NCI-H1436 (cell line): ENCODE results near the gene HACE1.

Source experiments
- DNase-seq: peaks from one replicate; lab custom pipeline; 2025; lab: John Stamatoyannopoulos, UW

The HACE1 gene

DNA sequence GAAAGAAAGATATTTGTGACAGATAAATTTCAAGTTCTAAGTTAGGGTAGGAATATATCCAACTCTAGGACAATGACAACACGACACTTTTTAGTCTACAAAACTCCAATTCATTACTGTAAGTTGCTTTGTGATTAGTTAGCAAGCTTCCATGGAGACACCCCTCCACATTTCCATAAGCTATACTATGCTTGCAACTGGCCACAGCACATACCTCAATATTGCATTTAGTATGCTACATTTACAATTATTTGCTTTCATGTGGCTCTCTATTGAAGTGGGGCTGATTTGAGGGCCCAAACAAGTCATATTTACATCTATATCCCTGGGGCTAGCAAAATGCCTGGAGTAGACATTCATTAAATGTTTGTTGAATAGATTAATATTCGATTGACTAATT, 129.3 kb downstream of the HACE1 start:
- no peak for DNase-seq

DNA sequence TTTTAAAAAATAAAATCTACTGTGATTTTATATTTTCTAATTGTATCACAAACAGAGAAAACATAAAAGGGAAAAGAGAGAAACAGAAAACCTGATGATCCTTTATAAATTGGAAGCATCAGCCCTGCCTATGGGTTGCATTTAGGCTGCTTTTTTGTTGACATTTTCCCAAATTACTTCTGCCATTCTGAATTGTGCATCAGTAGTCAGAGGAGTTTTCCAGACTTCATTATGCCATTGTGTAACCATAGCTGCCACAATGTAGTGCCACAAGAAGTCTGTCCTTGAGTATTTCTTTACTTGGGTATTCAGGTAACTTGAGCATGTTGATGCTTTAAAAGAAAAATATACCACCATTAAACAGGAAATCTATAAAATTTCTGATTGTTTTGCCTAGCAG, 130.3 kb downstream of the HACE1 start:
- no peak for DNase-seq

- DNase-seq = no peak
Observed at GRCh38 chr6:104728448-104728847, 131.3 kb downstream of the HACE1 start.

GRCh38 chr6:104718672-104719071, 141.0 kb downstream of the HACE1 start:
- DNase-seq = no peak

DNA sequence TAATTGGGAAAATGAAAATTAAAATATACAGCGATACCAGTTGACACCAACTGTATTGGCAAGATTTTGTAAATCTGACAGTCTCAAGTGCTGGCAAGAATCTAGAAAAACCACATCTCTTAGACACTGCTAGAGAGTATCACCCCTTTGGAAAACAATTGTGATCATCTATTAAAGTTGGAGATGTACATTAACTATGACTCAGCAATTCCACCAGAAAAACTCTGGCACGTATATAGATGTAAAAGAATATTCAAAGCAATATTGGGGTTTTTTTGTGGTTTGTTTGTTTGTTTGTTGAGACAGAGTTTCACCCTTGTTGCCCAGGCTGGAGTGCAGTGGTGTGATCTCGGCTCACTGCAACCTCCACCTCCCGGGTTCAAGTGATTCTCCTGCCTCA, 142.9 kb downstream of the HACE1 start:
- DNase-seq = no peak

DNA sequence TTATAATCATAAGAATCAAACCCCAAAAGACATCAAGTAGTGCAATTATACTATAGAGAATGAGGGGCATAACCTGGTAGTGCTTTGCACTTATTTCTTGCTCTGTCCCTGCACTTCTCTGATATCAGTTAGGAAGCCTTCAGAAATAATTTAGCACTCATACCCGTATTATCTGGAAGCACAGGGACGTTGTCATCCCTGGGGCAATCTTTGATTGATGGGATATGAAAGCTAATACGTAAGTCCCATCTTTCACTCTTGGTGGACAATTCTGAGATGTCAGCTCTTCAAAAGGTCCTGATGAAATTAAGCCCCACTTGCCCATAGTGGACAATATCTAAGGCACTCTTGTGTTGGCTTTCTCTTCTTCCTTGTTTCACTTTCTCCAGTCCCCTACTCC, 144.9 kb downstream of the HACE1 start:
- DNase-seq = no peak

GRCh38 chr6:104713982-104714381, 145.7 kb downstream of the HACE1 start:
- no peak for DNase-seq

GRCh38 chr6:104711371-104711770, 148.3 kb downstream of the HACE1 start:
- DNase-seq = peak; percentile 29

GRCh38 chr6:104710543-104711335, 149.0 kb downstream of the HACE1 start:
- no peak for DNase-seq

DNA sequence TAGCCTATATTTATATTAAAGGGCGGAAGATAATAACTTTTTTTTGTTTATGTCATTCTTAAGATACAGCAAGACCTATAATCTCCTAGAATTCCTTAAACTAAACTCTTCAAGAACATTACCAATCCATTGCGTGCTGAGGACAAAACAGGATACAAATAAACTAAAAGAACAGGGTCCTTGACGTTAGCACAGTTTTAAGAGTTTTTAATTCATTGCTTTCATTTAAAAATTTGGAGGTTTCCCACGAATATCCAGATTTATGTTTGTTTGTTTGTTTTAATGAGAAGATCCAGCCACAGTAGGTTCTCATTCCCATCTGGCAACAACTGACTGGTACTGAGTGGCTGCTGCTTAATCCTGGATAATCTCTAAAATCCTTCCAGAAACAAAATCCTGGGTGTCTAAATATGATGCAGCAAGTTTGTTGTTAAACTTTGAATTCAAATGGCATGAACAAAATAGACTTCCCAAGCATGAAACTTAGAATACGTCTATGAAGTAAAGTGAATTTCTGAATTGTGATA, 153.7 kb downstream of the HACE1 start:
- DNase-seq = no peak

GRCh38 chr6:104705095-104705707, 154.5 kb downstream of the HACE1 start:
- no peak for DNase-seq

DNA sequence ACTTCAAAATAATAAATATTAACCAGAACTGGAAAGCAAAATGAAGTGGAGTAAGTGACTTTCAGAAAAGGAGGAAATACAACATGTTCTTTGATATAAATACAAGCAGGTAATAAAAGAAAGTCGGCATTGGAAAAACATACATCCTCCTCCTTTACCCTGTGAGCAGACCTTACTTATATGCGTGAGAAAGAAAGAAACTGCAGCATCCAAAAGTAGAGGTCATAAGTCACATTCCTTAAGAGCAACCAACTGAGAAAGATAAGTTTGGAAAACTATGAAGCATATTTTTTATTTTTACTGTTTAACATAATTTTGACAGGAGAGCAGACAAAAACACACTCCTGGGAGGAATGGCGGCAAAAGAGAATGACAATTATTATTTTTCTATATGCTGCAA, 155.5 kb downstream of the HACE1 start:
- no peak for DNase-seq

- no peak for DNase-seq
Observed at GRCh38 chr6:104702126-104702841, 157.4 kb downstream of the HACE1 start.

- DNase-seq = no peak
Observed at GRCh38 chr6:104700371-104701185, 159.1 kb downstream of the HACE1 start.

GRCh38 chr6:104699593-104700329, 160.0 kb downstream of the HACE1 start:
- no peak for DNase-seq

GRCh38 chr6:104698979-104699378, 160.7 kb downstream of the HACE1 start:
- no peak for DNase-seq

GRCh38 chr6:104692008-104692407, 167.7 kb downstream of the HACE1 start:
- DNase-seq = no peak

DNA sequence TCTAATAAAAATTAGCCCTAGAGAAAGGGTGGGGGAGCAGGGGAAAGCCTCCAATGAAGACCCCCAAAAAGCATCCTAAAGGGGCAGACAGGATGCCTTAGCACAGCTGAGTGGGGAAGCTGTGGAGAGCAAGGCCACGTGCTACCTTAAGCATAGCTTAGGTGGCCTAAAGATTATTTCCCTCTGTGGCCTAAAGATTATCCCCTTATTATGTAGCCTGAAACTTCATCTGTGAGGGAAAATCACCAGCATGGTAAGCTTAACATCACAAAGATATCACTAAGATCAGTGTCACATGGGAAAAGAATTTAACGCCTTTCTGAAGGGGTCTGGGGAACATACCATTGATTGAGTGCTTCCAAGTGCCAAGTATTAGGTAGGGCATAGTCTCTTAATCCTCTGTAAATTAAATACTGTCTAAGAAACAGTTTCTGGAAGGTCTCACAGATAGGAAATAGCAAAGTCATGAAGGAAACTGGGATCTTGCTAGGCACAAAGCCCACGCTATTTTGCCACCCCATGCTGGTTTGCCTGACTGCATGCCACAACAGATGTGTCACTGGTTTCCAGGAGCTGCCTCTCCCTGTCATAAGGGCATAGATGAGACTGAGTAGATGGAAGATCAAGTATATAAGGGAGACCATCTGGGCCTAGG, 170.0 kb downstream of the HACE1 start:
- DNase-seq = no peak

DNA sequence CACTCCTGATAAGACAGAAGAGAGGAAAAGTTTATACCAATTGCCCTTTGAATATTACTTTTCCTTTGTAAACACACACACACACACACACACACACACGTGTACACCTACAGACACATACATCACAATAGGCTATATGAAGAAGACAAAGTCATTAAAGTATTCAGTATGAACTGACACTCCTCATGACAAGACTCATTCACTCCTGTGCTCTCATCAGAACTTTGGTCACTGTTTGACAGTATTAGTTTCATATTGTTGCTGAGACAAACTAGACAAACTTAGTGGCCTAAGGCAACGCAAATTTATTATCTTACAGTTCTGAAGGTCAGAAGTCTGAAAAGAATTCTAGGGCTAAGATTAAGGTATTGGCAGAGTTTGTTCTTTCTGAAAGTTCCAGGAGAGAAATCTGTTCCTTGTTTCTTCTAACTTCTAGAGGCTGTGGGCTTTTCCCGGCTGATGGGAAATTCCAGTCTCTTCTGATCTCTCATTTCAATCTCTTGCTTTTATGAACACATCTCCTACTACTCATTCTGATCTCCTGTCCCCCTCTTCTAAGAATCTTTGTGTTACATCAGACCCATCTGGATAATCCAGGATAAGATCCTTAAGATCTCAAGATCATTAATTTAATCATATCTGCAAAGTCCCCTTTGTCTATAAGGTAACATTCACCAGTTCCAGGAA, 171.3 kb downstream of the HACE1 start:
- no peak for DNase-seq

GRCh38 chr6:104686550-104687175, 173.1 kb downstream of the HACE1 start:
- no peak for DNase-seq
